GM23338 (cell line): ENCODE results near the gene DGCR8. TPM values are rescaled to one million over a fixed set of nuclear protein-coding genes. Genes with fewer than 3 reads are reported as not detected.

Source experiments
- CREB1 ChIP-seq: fragments of 250-450 bp; sonication (Bioruptor Pico); IDR thresholded peaks from 2 replicates; pipeline ENCODE4 v1.5.0; 2020; ENCODE audit warnings: low read depth, mild to moderate bottlenecking, moderate library complexity
- EZH2 ChIP-seq: fragments of 200-600 bp; sonication (generic); IDR thresholded peaks from one replicate; pipeline ENCODE4 v1.8.0; 2017; ENCODE audit warnings: antibody characterized with exemption, mild to moderate bottlenecking, low read depth; ENCODE audit not compliant: unreplicated experiment
- EZH2phosphoT487 ChIP-seq: fragments of 200-600 bp; sonication (generic); IDR thresholded peaks from one replicate; pipeline ENCODE4 v1.8.1; 2018; ENCODE audit warnings: antibody characterized with exemption; ENCODE audit not compliant: unreplicated experiment
- JUNB ChIP-seq: IDR thresholded peaks from one replicate; pipeline ENCODE4 v1.6.1; 2016; ENCODE audit warnings: antibody characterized with exemption; ENCODE audit not compliant: unreplicated experiment
- NANOG ChIP-seq: IDR thresholded peaks from 2 replicates; pipeline ENCODE4 v1.6.1; 2016; ENCODE audit warnings: antibody characterized with exemption, borderline replicate concordance
- STAT1 ChIP-seq: IDR thresholded peaks from one replicate; pipeline ENCODE4 v1.6.1; 2016; ENCODE audit warnings: antibody characterized with exemption; ENCODE audit not compliant: unreplicated experiment
- ZNF114 ChIP-seq: fragments of 250-450 bp; sonication (Bioruptor Pico); IDR thresholded peaks from 2 replicates; pipeline ENCODE4 v1.5.0; 2020; ENCODE audit warnings: mild to moderate bottlenecking, moderate library complexity
- polyA plus RNA-seq: library from polyadenylated mRNA; unstranded; fragments of >200 nt; fragmentation: Nextera tagmentation; extraction: Ambion mirVana; gene quantifications from 2 replicates; pipeline ENCODE4 v1.2.1, GENCODE V29; 2016
- total RNA-seq: library from RNA; depleted of rRNA; stranded (reverse); fragments of >200 nt; shearing (Covaris generic); gene quantifications from 2 replicates; pipeline ENCODE4 v1.2.3, GENCODE V29; 2014
- TF ChIP-seq, protein P1 (sequence below): fragments of 250-450 bp; sonication (Bioruptor Pico); IDR thresholded peaks from 2 replicates; pipeline ENCODE4 v1.5.0; 2020; ENCODE audit warnings: mild to moderate bottlenecking, moderate library complexity
- TF ChIP-seq, protein P2 (sequence below): IDR thresholded peaks from 2 replicates; pipeline ENCODE4 v1.6.1; 2016; ENCODE audit warnings: antibody characterized with exemption

The DGCR8 gene
- total and polyA plus RNA-seq, 2 experiments from 2014 or later, result 12.2 to 48.9 TPM

DNA sequence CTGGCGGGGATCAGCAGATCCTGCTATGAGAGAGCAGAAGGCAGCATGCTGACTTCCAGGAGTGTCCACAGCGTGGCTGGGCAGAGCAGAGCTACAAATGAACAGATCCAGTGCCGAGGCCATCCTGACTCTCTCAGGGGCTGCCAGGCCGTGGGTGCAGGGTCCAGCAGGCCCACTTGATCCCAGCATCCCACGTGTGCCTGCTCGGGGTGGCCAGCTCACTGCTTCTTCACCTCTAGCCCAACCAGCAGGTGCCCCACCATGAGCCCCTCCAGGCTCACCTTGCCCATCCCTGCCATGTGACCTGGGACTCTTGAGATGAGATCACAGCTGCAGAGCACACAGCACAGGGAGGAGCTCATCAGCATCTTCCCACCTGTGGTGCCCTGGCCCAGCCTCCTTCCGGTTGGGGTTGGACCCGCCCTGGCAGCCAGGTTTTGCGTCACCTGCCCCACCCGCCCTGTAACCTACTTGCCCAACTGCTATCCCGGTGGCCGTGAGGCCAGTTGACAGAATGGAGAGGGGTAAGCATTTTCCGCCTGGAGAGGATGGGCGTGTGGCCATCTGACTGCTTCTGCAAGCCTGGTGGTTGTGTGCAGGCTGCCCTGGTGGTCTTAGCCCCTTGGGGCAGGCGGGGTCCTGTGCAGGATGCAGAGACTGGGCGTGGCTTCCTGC, 48.2 kb upstream of the DGCR8 start (continued):
- TF ChIP-seq, protein P1, sequence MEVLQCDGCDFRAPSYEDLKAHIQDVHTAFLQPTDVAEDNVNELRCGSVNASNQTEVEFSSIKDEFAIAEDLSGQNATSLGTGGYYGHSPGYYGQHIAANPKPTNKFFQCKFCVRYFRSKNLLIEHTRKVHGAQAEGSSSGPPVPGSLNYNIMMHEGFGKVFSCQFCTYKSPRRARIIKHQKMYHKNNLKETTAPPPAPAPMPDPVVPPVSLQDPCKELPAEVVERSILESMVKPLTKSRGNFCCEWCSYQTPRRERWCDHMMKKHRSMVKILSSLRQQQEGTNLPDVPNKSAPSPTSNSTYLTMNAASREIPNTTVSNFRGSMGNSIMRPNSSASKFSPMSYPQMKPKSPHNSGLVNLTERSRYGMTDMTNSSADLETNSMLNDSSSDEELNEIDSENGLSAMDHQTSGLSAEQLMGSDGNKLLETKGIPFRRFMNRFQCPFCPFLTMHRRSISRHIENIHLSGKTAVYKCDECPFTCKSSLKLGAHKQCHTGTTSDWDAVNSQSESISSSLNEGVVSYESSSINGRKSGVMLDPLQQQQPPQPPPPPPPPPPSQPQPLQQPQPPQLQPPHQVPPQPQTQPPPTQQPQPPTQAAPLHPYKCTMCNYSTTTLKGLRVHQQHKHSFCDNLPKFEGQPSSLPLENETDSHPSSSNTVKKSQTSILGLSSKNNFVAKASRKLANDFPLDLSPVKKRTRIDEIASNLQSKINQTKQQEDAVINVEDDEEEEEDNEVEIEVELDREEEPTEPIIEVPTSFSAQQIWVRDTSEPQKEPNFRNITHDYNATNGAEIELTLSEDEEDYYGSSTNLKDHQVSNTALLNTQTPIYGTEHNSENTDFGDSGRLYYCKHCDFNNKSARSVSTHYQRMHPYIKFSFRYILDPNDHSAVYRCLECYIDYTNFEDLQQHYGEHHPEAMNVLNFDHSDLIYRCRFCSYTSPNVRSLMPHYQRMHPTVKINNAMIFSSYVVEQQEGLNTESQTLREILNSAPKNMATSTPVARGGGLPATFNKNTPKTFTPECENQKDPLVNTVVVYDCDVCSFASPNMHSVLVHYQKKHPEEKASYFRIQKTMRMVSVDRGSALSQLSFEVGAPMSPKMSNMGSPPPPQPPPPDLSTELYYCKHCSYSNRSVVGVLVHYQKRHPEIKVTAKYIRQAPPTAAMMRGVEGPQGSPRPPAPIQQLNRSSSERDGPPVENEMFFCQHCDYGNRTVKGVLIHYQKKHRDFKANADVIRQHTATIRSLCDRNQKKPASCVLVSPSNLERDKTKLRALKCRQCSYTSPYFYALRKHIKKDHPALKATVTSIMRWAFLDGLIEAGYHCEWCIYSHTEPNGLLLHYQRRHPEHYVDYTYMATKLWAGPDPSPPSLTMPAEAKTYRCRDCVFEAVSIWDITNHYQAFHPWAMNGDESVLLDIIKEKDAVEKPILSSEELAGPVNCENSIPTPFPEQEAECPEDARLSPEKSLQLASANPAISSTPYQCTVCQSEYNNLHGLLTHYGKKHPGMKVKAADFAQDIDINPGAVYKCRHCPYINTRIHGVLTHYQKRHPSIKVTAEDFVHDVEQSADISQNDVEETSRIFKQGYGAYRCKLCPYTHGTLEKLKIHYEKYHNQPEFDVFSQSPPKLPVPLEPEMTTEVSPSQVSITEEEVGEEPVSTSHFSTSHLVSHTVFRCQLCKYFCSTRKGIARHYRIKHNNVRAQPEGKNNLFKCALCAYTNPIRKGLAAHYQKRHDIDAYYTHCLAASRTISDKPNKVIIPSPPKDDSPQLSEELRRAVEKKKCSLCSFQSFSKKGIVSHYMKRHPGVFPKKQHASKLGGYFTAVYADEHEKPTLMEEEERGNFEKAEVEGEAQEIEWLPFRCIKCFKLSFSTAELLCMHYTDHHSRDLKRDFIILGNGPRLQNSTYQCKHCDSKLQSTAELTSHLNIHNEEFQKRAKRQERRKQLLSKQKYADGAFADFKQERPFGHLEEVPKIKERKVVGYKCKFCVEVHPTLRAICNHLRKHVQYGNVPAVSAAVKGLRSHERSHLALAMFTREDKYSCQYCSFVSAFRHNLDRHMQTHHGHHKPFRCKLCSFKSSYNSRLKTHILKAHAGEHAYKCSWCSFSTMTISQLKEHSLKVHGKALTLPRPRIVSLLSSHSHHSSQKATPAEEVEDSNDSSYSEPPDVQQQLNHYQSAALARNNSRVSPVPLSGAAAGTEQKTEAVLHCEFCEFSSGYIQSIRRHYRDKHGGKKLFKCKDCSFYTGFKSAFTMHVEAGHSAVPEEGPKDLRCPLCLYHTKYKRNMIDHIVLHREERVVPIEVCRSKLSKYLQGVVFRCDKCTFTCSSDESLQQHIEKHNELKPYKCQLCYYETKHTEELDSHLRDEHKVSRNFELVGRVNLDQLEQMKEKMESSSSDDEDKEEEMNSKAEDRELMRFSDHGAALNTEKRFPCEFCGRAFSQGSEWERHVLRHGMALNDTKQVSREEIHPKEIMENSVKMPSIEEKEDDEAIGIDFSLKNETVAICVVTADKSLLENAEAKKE (CRISPR knock-in tag), result no peak
- no peak for TF ChIP-seq JUNB
- TF ChIP-seq, protein P2, sequence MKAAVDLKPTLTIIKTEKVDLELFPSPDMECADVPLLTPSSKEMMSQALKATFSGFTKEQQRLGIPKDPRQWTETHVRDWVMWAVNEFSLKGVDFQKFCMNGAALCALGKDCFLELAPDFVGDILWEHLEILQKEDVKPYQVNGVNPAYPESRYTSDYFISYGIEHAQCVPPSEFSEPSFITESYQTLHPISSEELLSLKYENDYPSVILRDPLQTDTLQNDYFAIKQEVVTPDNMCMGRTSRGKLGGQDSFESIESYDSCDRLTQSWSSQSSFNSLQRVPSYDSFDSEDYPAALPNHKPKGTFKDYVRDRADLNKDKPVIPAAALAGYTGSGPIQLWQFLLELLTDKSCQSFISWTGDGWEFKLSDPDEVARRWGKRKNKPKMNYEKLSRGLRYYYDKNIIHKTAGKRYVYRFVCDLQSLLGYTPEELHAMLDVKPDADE, result no peak
- TF ChIP-seq STAT1, result no peak
- TF ChIP-seq EZH2phosphoT487, result no peak
- TF ChIP-seq EZH2, result no peak
- TF ChIP-seq NANOG, result no peak
- TF ChIP-seq ZNF114, result no peak
- no peak for TF ChIP-seq CREB1 (CRISPR knock-in tag)
